Coronary artery (tissue), 2 donors: ENCODE results near the gene EFCC1.

ENCODE experiments used
- DNase-seq: peaks from one replicate; pipeline ENCODE4 v3.0.0-alpha.2; 2017; ENCODE audit warnings: low spot score
- H3K27ac ChIP-seq, 2 donors: fragments of 200-600 bp; sonication (generic); one replicate each; pipeline ENCODE4 v1.5.1; 2016 to 2019
- H3K4me3 ChIP-seq: fragments of 200-600 bp; sonication (generic); 2 replicates; pipeline ENCODE4 v1.5.1; 2016; ENCODE audit warnings: mild to moderate bottlenecking, moderate library complexity
- CTCF ChIP-seq: fragments of 200-600 bp; sonication (generic); IDR thresholded peaks from one replicate; pipeline ENCODE4 v1.5.1; 2019; ENCODE audit warnings: antibody characterized with exemption

The EFCC1 gene, protein sequence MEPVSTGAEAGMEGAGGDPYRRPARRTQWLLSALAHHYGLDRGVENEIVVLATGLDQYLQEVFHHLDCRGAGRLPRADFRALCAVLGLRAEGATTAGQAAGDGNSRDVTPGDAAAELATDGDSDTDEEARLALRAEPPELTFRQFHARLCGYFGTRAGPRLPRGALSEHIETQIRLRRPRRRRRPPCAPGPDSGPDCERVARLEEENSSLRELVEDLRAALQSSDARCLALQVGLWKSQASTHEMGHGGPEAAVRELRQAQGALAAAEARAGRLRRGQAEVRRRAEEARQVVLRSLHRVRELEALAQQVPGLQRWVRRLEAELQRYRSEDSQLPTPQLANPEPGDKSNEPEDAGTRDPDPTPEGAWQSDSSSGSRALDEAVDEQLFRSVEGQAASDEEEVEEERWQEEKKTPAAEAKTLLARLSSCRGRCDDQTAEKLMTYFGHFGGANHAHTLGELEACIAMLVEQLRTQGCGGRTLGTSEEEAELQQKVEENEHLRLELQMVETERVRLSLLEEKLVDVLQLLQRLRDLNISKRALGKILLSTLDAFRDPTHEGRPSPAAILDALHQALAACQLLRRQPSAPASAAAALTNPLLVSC

GRCh38 chr3:129001101-129001805 lies at the start of gene EFCC1:
TSS of gene EFCC1 (plus strand) at chr3:129001304. CDS start at chr3:129001629, 325 bp downstream.
- peak within 1 kb of the TSS; percentile 78 for H3K4me3 ChIP-seq
- TF ChIP-seq CTCF = no peak
- H3K27ac ChIP-seq = peak within 1 kb of the TSS in 1 of 2 donors; percentile 69
- no peak for DNase-seq

- no peak overlapping the region for H3K27ac ChIP-seq
- H3K4me3 ChIP-seq = no peak overlapping the region
- no peak for TF ChIP-seq CTCF
- DNase-seq = no peak
Observed at GRCh38 chr3:128956440-128956839, 44.7 kb upstream of the EFCC1 start.

DNA sequence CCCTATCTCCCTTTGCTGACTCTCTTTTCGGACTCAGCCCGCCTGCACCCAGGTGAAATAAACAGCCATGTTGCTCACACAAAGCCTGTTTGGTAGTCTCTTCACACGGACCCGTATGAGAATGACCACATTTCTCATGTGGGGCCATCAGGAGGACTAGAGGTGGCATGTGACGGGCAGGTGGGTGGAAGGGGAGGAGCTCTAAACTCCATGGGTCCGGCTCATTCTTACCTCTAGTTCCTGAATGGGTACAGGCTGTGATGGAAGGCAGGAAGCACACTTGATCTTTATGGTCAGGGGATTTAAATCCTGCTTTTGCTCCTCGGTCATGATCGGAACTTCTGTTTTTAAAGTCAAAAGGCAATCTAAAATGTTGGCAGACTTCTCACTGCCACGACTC lies 35.8 kb upstream of the EFCC1 start:
- DNase-seq = no peak
- TF ChIP-seq CTCF = no peak
- no peak overlapping the region for H3K27ac ChIP-seq
- no peak overlapping the region for H3K4me3 ChIP-seq

GRCh38 chr3:128965818-128966217 lies 35.3 kb upstream of the EFCC1 start:
- no peak for DNase-seq
- no peak for TF ChIP-seq CTCF
- no peak overlapping the region for H3K4me3 ChIP-seq
- no peak overlapping the region for H3K27ac ChIP-seq

- H3K27ac ChIP-seq = no peak overlapping the region
- no peak for DNase-seq
- no peak for TF ChIP-seq CTCF
- H3K4me3 ChIP-seq = no peak overlapping the region
Observed at GRCh38 chr3:128967748-128968355, 33.3 kb upstream of the EFCC1 start.

GRCh38 chr3:128969993-128970739 lies 30.9 kb upstream of the EFCC1 start:
- DNase-seq = no peak
- TF ChIP-seq CTCF = peak; percentile 81
- Histone ChIP-seq H3K27ac (no peak overlapping the region), H3K4me3 (no peak overlapping the region)
